T follicular helper cell (primary cell): ENCODE measurements around the gene PVR.
"Not testable (repeated sequence)": the region's sequence is repeated elsewhere in the genome, so short reads cannot be mapped to it uniquely, and the experiment has no call there.

Experiments
- DNase-seq: peaks from one replicate; pipeline ENCODE4 v3.0.0-alpha.2; 2020; ENCODE audit warnings: low read depth

The PVR gene

DNA sequence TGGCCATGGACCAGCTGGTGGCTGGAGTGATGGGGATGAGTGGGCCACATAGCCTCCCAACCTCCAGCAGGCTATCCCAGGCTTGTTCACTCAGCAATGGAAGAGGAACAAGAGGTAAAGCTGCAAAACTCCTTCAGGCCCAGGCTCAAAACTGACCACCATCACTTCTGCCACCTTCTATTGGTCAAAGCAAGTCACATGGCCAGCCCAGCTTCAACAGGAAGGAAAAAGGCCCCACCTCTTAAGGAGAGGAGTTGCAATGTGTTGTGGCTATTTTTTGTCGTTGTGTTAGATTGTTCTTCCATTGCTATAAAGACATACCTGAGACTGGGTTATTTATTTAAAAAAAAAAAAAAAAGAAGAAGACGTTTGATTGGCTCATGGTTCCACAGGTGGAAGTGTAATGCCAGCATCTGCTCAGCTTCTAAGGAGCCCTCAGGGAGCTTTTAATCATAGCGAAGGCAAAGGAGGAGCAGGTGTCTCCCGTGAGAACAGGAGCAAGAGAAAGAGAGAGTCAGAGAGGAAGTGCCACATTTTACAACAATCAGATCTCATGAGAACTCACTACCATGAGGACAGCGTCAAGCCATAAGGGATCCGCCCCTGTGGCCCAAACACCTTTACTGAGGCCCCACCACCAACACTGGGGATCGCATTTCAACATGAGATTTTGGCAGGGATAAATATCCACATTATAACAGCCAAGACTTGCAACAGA lies 24.9 kb upstream of the PVR start:
- no peak for DNase-seq

GRCh38 chr19:44620667-44621066 lies 23.0 kb upstream of the PVR start:
- no peak for DNase-seq

DNA sequence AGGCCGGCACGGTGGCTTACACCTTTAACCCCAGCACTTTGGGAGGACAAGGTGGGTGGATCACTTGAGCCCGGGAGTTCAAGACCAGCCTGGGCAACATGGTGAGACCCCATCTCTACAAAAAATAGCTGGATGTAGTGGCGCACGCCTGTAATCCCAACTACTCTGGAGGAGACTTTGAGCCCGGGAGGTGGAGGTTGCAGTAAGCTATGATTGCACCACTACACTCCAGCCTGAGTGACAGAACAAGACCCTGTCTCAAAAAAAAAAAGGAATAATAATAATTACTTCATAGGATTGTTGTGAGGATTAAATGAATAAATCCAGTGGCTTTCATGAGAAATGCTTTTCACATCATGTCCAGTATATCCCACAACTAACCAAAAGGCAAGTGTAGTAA lies 22.3 kb upstream of the PVR start:
- no peak for DNase-seq

- DNase-seq = no peak
These were observed 20.6 kb upstream of the PVR start for GRCh38 chr19:44623080-44623479.

GRCh38 chr19:44623626-44624025 lies 20.1 kb upstream of the PVR start:
- no peak for DNase-seq

DNA sequence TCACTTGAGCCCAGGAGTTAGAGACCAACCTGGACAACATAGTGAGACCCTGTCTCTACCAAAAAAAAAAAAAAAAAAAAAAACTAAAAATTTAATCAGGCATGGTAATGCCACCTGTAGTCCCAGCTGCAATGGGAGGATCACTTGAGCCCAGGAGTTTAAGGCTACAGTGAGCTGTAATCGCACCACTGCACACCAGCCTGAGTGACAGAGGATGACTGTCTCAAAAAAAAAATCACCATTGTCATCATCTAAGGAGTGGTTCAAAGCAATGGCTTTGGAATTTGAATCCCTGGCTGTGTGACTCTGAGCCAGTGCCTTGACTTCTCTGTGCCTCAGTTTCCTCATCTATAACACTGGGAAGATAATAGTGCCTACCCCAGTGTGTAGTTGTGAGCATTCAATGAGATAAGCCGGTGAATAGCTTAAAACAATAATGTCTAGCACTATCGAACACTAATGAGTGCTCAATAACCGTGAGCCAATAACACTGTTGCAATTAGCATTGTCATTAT lies 18.8 kb upstream of the PVR start:
- DNase-seq = no peak

DNA sequence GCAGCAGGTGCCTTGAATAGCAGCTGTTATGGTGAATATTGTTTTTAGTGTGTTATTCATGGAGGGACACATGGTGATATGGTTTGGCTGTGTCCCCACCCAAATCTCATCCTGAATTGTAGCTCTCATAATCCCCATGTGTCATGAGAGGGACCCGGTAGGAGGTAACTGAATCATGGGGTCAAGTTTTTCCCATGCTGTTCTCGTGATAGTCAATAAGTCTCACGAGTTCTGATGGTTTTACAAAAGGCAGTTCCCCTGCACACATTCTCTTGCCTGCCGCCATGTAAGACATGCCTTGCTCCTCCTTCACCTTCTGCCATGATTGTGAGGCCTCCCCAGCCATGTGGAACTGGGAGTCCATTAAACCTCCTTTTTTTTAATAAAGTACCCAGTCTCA lies 18.1 kb upstream of the PVR start:
- DNase-seq = not testable (repeated sequence)

DNA sequence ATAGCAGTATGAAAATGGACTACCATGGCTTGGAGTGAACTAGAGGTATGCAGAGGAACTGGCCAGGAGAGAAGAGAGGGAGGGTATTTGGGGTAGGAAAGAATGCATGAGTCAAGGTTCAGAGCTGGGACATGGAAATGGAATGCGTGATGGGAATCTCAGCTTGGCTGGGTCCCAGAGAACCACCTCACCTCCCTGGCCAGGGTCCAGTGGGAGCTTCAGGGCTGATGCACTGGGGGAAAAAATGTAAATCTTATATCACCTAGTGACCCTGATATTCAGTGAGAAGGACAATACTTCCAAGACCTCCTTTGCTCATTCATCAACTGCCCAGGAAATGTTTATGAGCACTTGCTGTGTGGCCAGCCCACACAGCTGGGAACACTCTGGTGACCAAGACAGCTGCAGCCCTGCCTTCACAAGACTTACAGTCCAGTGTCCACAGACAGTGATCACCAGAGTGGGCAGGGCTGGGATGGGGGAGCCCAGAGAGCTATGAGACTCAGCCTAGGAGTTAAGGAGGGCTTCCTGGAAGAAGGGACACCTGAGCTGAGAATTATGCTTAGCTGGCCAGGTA lies 17.6 kb upstream of the PVR start:
- no peak for DNase-seq

- DNase-seq = no peak
These were observed 16.1 kb upstream of the PVR start for GRCh38 chr19:44627631-44628030.

GRCh38 chr19:44628793-44629192 lies 14.9 kb upstream of the PVR start:
- DNase-seq = no peak

- not testable (repeated sequence) for DNase-seq
These were observed 12.1 kb upstream of the PVR start for GRCh38 chr19:44631611-44632010.

DNA sequence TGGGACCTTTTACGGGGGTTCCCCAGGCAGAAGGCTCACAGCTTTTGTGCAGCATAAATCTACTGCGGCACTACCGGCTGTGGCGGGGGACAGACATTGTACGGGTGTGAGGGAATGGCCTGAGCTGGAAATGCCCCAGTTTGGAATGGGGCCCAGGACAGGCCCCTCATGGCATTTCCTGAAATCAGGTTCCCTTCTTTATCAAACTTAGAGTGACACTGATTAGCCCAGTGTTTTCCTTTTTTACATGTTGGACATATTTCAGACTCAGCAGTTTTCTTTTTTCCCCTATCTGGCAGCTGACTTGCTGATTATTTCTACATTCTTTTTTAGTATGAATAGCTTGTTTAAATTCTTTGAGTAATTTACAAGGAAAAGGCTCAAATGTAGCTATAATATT lies 9.7 kb upstream of the PVR start:
- DNase-seq = not testable (repeated sequence)

DNA sequence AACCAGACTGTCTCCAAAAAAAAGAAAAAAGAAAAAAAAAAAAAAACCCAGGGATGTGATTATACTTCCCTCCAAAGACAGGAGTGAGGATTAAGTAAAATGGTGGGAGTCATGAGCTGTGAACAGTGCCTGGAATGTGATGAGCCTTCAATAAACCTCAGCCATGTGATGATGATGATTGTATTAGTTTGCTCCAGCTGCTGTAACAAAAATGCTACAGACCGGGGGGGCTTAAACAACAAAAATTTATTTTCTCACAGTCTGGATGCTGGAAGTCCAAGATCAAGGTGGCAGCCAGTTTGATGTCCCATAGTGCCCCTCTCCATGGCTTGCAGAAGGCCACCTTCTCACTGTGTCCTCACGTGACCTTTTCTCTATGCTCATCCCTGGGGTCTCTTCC lies 8.9 kb upstream of the PVR start:
- DNase-seq = no peak

GRCh38 chr19:44635581-44636438 lies 7.9 kb upstream of the PVR start:
- DNase-seq = no peak

DNA sequence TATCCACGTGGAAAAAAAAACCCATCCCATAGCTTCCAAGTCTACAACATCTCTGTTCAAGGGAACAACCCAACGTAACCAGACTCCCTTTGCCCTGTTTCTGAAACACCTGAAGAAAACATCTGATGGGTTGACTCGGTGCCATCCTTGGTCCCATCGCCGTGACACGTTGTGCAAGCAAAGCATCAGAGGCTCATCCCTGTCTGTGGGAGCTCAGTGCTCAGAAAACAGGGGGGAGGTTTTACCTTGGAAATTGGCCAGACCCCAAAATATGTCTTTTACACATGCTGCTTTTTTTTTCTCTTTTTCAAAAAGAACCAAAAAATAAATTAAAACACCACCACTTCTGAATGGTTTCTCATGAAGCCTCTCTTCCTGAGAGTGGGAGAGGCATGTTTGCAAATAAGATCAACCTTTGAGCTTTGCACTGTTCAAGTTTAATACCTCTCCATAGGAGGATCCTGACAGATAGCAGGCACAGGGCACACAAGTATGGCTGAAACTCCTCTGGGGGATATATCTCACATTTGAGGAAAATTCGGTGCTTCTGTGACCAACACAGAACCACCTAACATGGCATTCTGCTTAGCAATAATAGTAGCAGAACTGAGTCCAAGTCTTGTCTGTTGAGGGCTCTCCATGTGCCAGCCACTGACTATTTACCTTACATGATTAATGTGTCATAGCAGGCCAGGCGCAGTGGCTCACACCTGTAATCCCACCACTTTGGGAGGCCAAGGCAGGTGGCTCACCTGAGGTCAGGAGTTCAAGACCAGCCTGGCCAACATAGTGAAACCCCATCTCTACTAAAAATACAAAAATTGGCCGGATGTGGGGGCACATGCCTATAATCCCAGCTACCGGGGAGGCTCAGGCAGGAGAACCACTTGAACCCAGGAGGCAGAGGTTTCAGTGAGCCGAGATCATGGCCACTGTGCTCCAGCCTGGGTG lies 7.0 kb upstream of the PVR start:
- DNase-seq = no peak

GRCh38 chr19:44637390-44637764 lies 6.3 kb upstream of the PVR start:
- DNase-seq = no peak

GRCh38 chr19:44640518-44640917 lies 3.2 kb upstream of the PVR start:
- no peak for DNase-seq

GRCh38 chr19:44641501-44642265 lies 2.0 kb upstream of the PVR start:
- no peak for DNase-seq

GRCh38 chr19:44642377-44642776 lies 1.3 kb upstream of the PVR start:
- no peak for DNase-seq

DNA sequence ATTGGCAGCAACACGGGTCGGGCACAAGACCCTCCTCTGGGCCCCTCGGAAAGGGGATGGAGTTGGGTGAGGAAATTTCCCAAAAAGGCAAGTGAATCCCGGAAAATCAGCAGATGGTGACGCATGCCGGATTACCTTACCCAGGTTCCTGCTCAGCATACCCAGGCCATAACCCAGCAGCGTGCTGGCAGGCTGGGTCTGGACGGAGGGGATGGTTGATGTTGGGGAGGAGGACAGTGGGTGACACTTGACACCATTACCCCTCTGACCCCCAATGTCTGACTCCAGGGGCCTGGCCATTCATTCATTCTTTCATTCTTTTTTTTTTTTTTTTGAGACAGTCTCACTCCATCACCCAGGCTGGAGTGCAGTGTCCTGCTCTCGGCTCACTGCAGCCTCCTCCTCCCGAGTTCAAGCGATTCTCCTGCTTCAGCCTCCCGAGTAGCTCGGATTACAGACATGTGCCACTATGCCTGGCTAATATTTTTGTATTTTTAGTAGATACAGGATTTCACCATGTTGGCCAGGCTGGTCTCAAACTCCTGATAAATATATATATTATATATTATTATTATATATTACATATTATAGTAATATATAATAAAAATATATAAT lies 799 bp downstream of the PVR start:
- DNase-seq = no peak
